ENCODE data around the gene PRELP.

The PRELP gene

GRCh38 chr1:203528976-203529835 is 53.6 kb downstream of the PRELP start:
- Histone ChIP-seq H3K9me3 (ENCODE audit: insufficient read depth, low read length) (no peaks in the 10 kb centered on the region), H3K9ac (ENCODE audit: insufficient read length, low read depth) (no peak overlapping the region), H3K4me3 (ENCODE audit: insufficient read length, low read depth) (no peak overlapping the region), H3K36me3 (ENCODE audit: insufficient read depth, insufficient read length, low read length) (no peaks in the 10 kb centered on the region), H3K4me1 (ENCODE audit: insufficient read depth, insufficient read length) (peaks cover 21% of the 10 kb centered on the region), H3K27me3 (ENCODE audit: insufficient read depth, insufficient read length) (no peaks in the 10 kb centered on the region)
- TF ChIP-seq ZNF274 (IDR thresholded peaks at IDR 0.05; ENCODE audit: low read depth, low read length) = no peak
- TF ChIP-seq YY1 (IDR thresholded peaks at IDR 0.05; ENCODE audit: insufficient read depth, insufficient read length) = no peak
- no peak for TF ChIP-seq SUZ12 (IDR thresholded peaks at IDR 0.05; ENCODE audit: extremely low read depth, insufficient read depth, insufficient read length)
- DNase-seq (ENCODE audit: low read depth, low spot score) = no peak

GRCh38 chr1:203531063-203531462 is 55.5 kb downstream of the PRELP start:
- DNase-seq (ENCODE audit: low read depth, low spot score) = no peak
- no peaks in the 10 kb centered on the region for H3K9me3 ChIP-seq (ENCODE audit: insufficient read depth, low read length)
- H3K9ac ChIP-seq (ENCODE audit: insufficient read length, low read depth) = no peak overlapping the region
- no peaks in the 10 kb centered on the region for H3K27me3 ChIP-seq (ENCODE audit: insufficient read depth, insufficient read length)
- H3K4me3 ChIP-seq (ENCODE audit: insufficient read length, low read depth) = no peak overlapping the region
- H3K4me1 ChIP-seq (ENCODE audit: insufficient read depth, insufficient read length) = peaks cover 13% of the 10 kb centered on the region
- TF ChIP-seq YY1 (IDR thresholded peaks at IDR 0.05; ENCODE audit: insufficient read depth, insufficient read length) (no peak), SUZ12 (IDR thresholded peaks at IDR 0.05; ENCODE audit: extremely low read depth, insufficient read depth, insufficient read length) (no peak), ZNF274 (IDR thresholded peaks at IDR 0.05; ENCODE audit: low read depth, low read length) (no peak)
- no peaks in the 10 kb centered on the region for H3K36me3 ChIP-seq (ENCODE audit: insufficient read depth, insufficient read length, low read length)

- TF ChIP-seq SUZ12 (IDR thresholded peaks at IDR 0.05; ENCODE audit: extremely low read depth, insufficient read depth, insufficient read length) (no peak), YY1 (IDR thresholded peaks at IDR 0.05; ENCODE audit: insufficient read depth, insufficient read length) (no peak), ZNF274 (IDR thresholded peaks at IDR 0.05; ENCODE audit: low read depth, low read length) (no peak)
These were observed 58.4 kb downstream of the PRELP start for GRCh38 chr1:203534012-203534411.

GRCh38 chr1:203534526-203534925 is 58.9 kb downstream of the PRELP start:
- H3K4me1 ChIP-seq (ENCODE audit: insufficient read depth, insufficient read length) = no peaks in the 10 kb centered on the region

More at GRCh38 chr1:203534012-203534411, 58.4 kb downstream of the PRELP start:
- no peak overlapping the region for H3K4me3 ChIP-seq (ENCODE audit: insufficient read length, low read depth)
- H3K9ac ChIP-seq (ENCODE audit: insufficient read length, low read depth) = no peak overlapping the region
- no peaks in the 10 kb centered on the region for H3K9me3 ChIP-seq (ENCODE audit: insufficient read depth, low read length)
- peaks cover 1% of the 10 kb centered on the region for H3K4me1 ChIP-seq (ENCODE audit: insufficient read depth, insufficient read length)
- no peaks in the 10 kb centered on the region for H3K36me3 ChIP-seq (ENCODE audit: insufficient read depth, insufficient read length, low read length)
- DNase-seq (ENCODE audit: low read depth, low spot score) = no peak
- no peaks in the 10 kb centered on the region for H3K27me3 ChIP-seq (ENCODE audit: insufficient read depth, insufficient read length)

GRCh38 chr1:203536575-203536974 is 61.0 kb downstream of the PRELP start:
- no peak overlapping the region for H3K4me3 ChIP-seq (ENCODE audit: insufficient read length, low read depth)

More at GRCh38 chr1:203534526-203534925, 58.9 kb downstream of the PRELP start:
- no peaks in the 10 kb centered on the region for H3K27me3 ChIP-seq (ENCODE audit: insufficient read depth, insufficient read length)
- H3K4me3 ChIP-seq (ENCODE audit: insufficient read length, low read depth) = no peak overlapping the region
- H3K9ac ChIP-seq (ENCODE audit: insufficient read length, low read depth) = no peak overlapping the region
- no peaks in the 10 kb centered on the region for H3K9me3 ChIP-seq (ENCODE audit: insufficient read depth, low read length)
- DNase-seq (ENCODE audit: low read depth, low spot score) = no peak
- no peak for TF ChIP-seq YY1 (IDR thresholded peaks at IDR 0.05; ENCODE audit: insufficient read depth, insufficient read length)
- no peak for TF ChIP-seq SUZ12 (IDR thresholded peaks at IDR 0.05; ENCODE audit: extremely low read depth, insufficient read depth, insufficient read length)
- H3K36me3 ChIP-seq (ENCODE audit: insufficient read depth, insufficient read length, low read length) = no peaks in the 10 kb centered on the region

GRCh38 chr1:203536980-203537455 is 61.4 kb downstream of the PRELP start:
- no peaks in the 10 kb centered on the region for H3K36me3 ChIP-seq (ENCODE audit: insufficient read depth, insufficient read length, low read length)
- TF ChIP-seq YY1 (IDR thresholded peaks at IDR 0.05; ENCODE audit: insufficient read depth, insufficient read length) (no peak), SUZ12 (IDR thresholded peaks at IDR 0.05; ENCODE audit: extremely low read depth, insufficient read depth, insufficient read length) (no peak), ZNF274 (IDR thresholded peaks at IDR 0.05; ENCODE audit: low read depth, low read length) (no peak)
- no peaks in the 10 kb centered on the region for H3K27me3 ChIP-seq (ENCODE audit: insufficient read depth, insufficient read length)
- no peak overlapping the region for H3K4me3 ChIP-seq (ENCODE audit: insufficient read length, low read depth)
- H3K4me1 ChIP-seq (ENCODE audit: insufficient read depth, insufficient read length) = no peaks in the 10 kb centered on the region
- no peaks in the 10 kb centered on the region for H3K9me3 ChIP-seq (ENCODE audit: insufficient read depth, low read length)
- no peak for DNase-seq (ENCODE audit: low read depth, low spot score)
- no peak overlapping the region for H3K9ac ChIP-seq (ENCODE audit: insufficient read length, low read depth)

More at GRCh38 chr1:203536575-203536974, 61.0 kb downstream of the PRELP start:
- TF ChIP-seq SUZ12 (IDR thresholded peaks at IDR 0.05; ENCODE audit: extremely low read depth, insufficient read depth, insufficient read length) (no peak), YY1 (IDR thresholded peaks at IDR 0.05; ENCODE audit: insufficient read depth, insufficient read length) (no peak), ZNF274 (IDR thresholded peaks at IDR 0.05; ENCODE audit: low read depth, low read length) (no peak)
- no peak for DNase-seq (ENCODE audit: low read depth, low spot score)
- no peaks in the 10 kb centered on the region for H3K36me3 ChIP-seq (ENCODE audit: insufficient read depth, insufficient read length, low read length)
- no peak overlapping the region for H3K9ac ChIP-seq (ENCODE audit: insufficient read length, low read depth)
- no peaks in the 10 kb centered on the region for H3K9me3 ChIP-seq (ENCODE audit: insufficient read depth, low read length)
- no peaks in the 10 kb centered on the region for H3K4me1 ChIP-seq (ENCODE audit: insufficient read depth, insufficient read length)
- no peaks in the 10 kb centered on the region for H3K27me3 ChIP-seq (ENCODE audit: insufficient read depth, insufficient read length)

- TF ChIP-seq SUZ12 (IDR thresholded peaks at IDR 0.05; ENCODE audit: extremely low read depth, insufficient read depth, insufficient read length) = no peak
- no peak for TF ChIP-seq YY1 (IDR thresholded peaks at IDR 0.05; ENCODE audit: insufficient read depth, insufficient read length)
- no peak for TF ChIP-seq ZNF274 (IDR thresholded peaks at IDR 0.05; ENCODE audit: low read depth, low read length)
- no peaks in the 10 kb centered on the region for H3K4me1 ChIP-seq (ENCODE audit: insufficient read depth, insufficient read length)
- H3K9me3 ChIP-seq (ENCODE audit: insufficient read depth, low read length) = no peaks in the 10 kb centered on the region
- DNase-seq (ENCODE audit: low read depth, low spot score) = no peak
- H3K36me3 ChIP-seq (ENCODE audit: insufficient read depth, insufficient read length, low read length) = no peaks in the 10 kb centered on the region
- H3K27me3 ChIP-seq (ENCODE audit: insufficient read depth, insufficient read length) = no peaks in the 10 kb centered on the region
- no peak overlapping the region for H3K4me3 ChIP-seq (ENCODE audit: insufficient read length, low read depth)
- no peak overlapping the region for H3K9ac ChIP-seq (ENCODE audit: insufficient read length, low read depth)
These were observed 62.3 kb downstream of the PRELP start for GRCh38 chr1:203537806-203538464.
